Measurements from ENCODE around the gene NCOR2.

Gene NCOR2

GRCh38 chr12:124543590-124544310, 23.7 kb downstream of the NCOR2 start:
- no peak for DNase-seq (ENCODE audit: low spot score)

GRCh38 chr12:124543052-124543589, 24.3 kb downstream of the NCOR2 start:
- DNase-seq (ENCODE audit: low spot score), result no peak

GRCh38 chr12:124542021-124542949, 25.1 kb downstream of the NCOR2 start:
- peak; percentile 44 for DNase-seq (ENCODE audit: low spot score)

- no peak for DNase-seq (ENCODE audit: low spot score)
These were observed 26.1 kb downstream of the NCOR2 start for GRCh38 chr12:124541322-124541721.

GRCh38 chr12:124539084-124540041, 28.0 kb downstream of the NCOR2 start:
- DNase-seq (ENCODE audit: low spot score), result no peak

- no peak for DNase-seq (ENCODE audit: low spot score)
These were observed 29.0 kb downstream of the NCOR2 start for GRCh38 chr12:124538194-124539082.

- no peak for DNase-seq (ENCODE audit: low spot score)
These were observed 29.8 kb downstream of the NCOR2 start for GRCh38 chr12:124537525-124538193.

- peak; percentile 47 for DNase-seq (ENCODE audit: low spot score)
These were observed 30.8 kb downstream of the NCOR2 start for GRCh38 chr12:124536641-124537040.

GRCh38 chr12:124534776-124535740, 32.4 kb downstream of the NCOR2 start:
- DNase-seq (ENCODE audit: low spot score), result no peak

- DNase-seq (ENCODE audit: low spot score), result no peak
These were observed 34.0 kb downstream of the NCOR2 start for GRCh38 chr12:124533456-124533855.

GRCh38 chr12:124532967-124533366, 34.4 kb downstream of the NCOR2 start:
- DNase-seq (ENCODE audit: low spot score), result no peak

- no peak for DNase-seq (ENCODE audit: low spot score)
These were observed 35.1 kb downstream of the NCOR2 start for GRCh38 chr12:124532331-124532750.

- DNase-seq (ENCODE audit: low spot score), result no peak
These were observed 35.5 kb downstream of the NCOR2 start for GRCh38 chr12:124531906-124532305.

GRCh38 chr12:124531281-124531745, 36.1 kb downstream of the NCOR2 start:
- DNase-seq (ENCODE audit: low spot score), result no peak

GRCh38 chr12:124530637-124531263, 36.7 kb downstream of the NCOR2 start:
- DNase-seq (ENCODE audit: low spot score), result no peak

GRCh38 chr12:124529565-124530276, 37.7 kb downstream of the NCOR2 start:
- no peak for DNase-seq (ENCODE audit: low spot score)

GRCh38 chr12:124527861-124528561, 39.4 kb downstream of the NCOR2 start:
- DNase-seq (ENCODE audit: low spot score), result no peak
